ENCODE data around the gene YBX3. TPM values are rescaled to one million over a fixed set of nuclear protein-coding genes. Genes with fewer than 3 reads are reported as not detected.

YBX3 gene
- total and polyA plus RNA-seq, 5 experiments from 2014 or later: 56.6 to 88.6 (median 80.1) TPM

DNA sequence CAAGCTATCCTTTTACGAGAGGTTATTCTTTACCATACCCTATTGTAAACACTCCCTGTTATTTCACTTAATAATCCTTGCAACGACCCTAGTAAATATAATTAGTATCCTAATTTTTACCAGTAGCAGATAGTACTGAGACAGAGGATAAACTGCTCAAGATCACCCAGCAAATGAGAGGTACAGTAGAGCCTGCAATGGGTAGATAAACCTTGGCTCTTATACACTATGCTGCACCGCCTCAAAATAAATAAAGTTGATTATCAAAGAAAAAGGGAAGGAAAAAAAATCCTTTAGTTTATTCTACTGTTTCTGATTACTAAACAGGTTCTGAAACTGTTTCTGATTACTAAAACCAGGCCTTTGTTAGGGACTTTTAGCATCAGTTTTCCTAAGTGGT, 22.5 kb downstream of the YBX3 start:
- DNase-seq (no peak), ATAC-seq (no peak)
- Mint-ChIP-seq H3K36me3 (peaks cover 4 to 71% (median 32%) of the 10 kb centered on the region in 3 donors), H3K9me3 (peaks cover 0 to 2% (median 0%) of the 10 kb centered on the region in 9 donors), H3K27me3 (no peaks in the 10 kb centered on the region), H3K4me1 (peaks cover 0 to 9% (median 4%) of the 10 kb centered on the region in 4 donors), H3K27ac (peak overlapping the region in 1 of 10 donors; percentile 65), H3K4me3 (no peak overlapping the region)
- POLR2A ChIA-PET: no interaction called here

DNA sequence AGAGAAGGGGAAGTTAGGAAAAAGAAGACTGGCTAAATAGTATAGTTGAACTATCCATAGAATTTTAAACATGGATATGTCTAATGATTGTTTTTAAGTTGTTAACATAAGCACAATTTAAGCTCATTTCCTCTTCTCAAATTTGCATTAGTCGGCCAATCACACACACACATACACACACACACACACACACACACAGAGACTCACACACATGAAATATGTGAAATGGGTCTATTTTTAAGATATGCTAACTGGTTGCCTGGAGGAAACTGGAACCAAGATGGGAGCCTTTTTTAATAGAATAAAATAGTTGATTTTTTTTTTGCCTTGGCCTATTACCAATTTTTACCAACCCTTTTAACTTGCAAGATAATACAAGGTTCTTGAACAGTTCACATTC, 25.3 kb downstream of the YBX3 start:
- DNase-seq (no peak), ATAC-seq (no peak)
- H3K27ac Mint-ChIP-seq: no peak overlapping the region
- H3K4me1 Mint-ChIP-seq: peaks cover 0 to 9% (median 4%) of the 10 kb centered on the region in 4 donors
- H3K9me3 Mint-ChIP-seq: peaks cover 0 to 2% (median 0%) of the 10 kb centered on the region in 9 donors
- H3K36me3 Mint-ChIP-seq: peaks cover 4 to 47% (median 28%) of the 10 kb centered on the region in 3 donors
- no peak overlapping the region for H3K4me3 Mint-ChIP-seq
- POLR2A ChIA-PET: no interaction called here
- H3K27me3 Mint-ChIP-seq: no peaks in the 10 kb centered on the region

DNA sequence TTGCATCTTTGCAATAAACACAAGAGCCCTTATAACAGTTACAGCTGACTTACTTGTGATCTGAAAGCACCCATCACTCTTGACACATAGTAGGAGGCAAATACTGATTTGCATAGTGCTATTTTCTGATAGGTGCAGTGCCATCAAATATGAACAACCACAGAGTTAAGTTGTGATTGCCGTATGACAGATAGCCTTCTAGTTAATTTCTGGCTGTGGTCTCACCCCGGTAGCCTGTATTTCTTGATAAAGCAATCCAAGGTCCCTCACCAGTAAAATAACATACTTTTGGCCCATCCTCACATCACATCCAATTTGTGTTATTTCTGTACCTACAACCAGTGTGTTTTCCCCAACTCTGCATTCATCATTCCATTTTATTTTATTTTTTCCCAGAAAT, 26.0 kb downstream of the YBX3 start:
- Mint-ChIP-seq H3K27ac (peak overlapping the region in 1 of 10 donors; percentile 64), H3K9me3 (peaks cover 0 to 2% (median 0%) of the 10 kb centered on the region in 9 donors), H3K36me3 (peaks cover 4 to 40% (median 24%) of the 10 kb centered on the region in 3 donors), H3K4me1 (peaks cover 0 to 9% (median 4%) of the 10 kb centered on the region in 4 donors), H3K4me3 (no peak overlapping the region), H3K27me3 (no peaks in the 10 kb centered on the region)
- POLR2A ChIA-PET: no interaction called here
- no peak for ATAC-seq
- no peak for DNase-seq

DNA sequence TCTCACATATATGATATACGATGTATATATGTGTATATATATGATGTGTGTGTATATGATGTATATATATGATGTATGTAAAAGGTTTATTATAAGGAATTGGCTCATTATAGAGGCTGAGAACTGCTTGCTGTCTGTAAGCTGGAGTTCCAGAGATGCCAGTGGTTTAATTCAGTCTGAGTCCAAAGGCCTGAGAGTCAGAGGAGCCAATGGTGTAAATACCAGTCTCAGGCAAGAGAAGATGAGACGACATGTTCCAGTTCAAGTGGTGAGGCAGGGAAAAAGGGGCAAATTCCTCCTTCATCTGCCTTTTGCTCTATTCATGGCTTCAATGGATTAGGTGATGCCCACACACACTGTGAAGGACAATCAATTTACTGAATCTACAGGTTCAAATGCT, 32.2 kb downstream of the YBX3 start:
- peaks cover 0 to 15% (median 5%) of the 10 kb centered on the region in 9 donors for H3K9me3 Mint-ChIP-seq
- no peak overlapping the region for H3K4me3 Mint-ChIP-seq
- POLR2A ChIA-PET: interaction anchor here (0.6 kb wide), 1 partner anchor 67 kb away, joined by 5 read pairs; no protein-coding TSS in a partner anchor
- peaks cover 0 to 15% (median 7%) of the 10 kb centered on the region in 3 donors for H3K36me3 Mint-ChIP-seq
- peaks cover 0 to 11% (median 4%) of the 10 kb centered on the region in 5 donors for H3K27me3 Mint-ChIP-seq
- DNase-seq: no peak
- no peak for ATAC-seq
- no peak overlapping the region for H3K27ac Mint-ChIP-seq
- H3K4me1 Mint-ChIP-seq: no peaks in the 10 kb centered on the region

DNA sequence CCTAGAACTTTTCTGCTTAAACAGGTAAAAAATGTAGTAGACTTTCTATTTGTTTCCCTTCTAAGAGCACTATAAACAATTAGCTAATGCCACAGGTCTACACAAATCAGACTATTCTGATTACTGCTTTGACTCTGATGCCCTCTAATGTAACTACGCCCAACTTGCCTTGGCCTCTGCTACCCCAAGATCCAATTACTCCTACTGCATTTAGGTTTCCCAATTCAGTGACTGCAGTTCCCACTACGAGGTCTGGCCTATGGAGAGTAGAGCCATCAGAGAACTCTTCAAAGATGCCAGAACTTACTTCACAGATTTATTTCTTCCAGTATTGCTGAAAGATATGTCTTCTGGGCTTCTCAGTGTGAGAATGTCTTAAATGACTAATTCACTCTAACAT, 34.0 kb downstream of the YBX3 start:
- DNase-seq: no peak
- no peak for ATAC-seq
- Mint-ChIP-seq H3K9me3 (peaks cover 0 to 15% (median 5%) of the 10 kb centered on the region in 9 donors), H3K4me1 (no peaks in the 10 kb centered on the region), H3K4me3 (no peak overlapping the region), H3K36me3 (peaks cover 0 to 15% (median 7%) of the 10 kb centered on the region in 3 donors), H3K27me3 (peaks cover 3 to 22% (median 10%) of the 10 kb centered on the region in 5 donors), H3K27ac (no peak overlapping the region)
- POLR2A ChIA-PET: no interaction called here

DNA sequence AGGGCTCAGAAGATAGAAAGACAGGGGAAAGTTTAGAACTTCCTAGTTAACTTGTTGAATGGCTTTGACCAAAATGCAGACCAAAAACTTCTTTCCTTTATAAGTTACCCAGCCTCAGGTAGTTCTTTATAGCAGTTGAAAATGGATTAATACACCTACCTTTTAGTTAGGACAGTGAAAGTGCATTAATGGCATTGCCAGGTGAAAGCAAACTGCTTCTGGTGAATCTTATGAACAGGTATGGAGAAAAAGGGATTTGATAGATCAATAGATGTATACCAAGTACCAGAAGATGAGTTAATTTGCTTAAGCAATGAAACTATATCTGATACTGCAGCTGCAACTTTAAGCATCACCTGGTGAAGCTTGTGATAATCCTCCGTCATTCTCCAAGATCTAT, 35.1 kb downstream of the YBX3 start:
- peaks cover 0 to 15% (median 5%) of the 10 kb centered on the region in 9 donors for H3K9me3 Mint-ChIP-seq
- H3K36me3 Mint-ChIP-seq: peaks cover 0 to 15% (median 7%) of the 10 kb centered on the region in 3 donors

DNA sequence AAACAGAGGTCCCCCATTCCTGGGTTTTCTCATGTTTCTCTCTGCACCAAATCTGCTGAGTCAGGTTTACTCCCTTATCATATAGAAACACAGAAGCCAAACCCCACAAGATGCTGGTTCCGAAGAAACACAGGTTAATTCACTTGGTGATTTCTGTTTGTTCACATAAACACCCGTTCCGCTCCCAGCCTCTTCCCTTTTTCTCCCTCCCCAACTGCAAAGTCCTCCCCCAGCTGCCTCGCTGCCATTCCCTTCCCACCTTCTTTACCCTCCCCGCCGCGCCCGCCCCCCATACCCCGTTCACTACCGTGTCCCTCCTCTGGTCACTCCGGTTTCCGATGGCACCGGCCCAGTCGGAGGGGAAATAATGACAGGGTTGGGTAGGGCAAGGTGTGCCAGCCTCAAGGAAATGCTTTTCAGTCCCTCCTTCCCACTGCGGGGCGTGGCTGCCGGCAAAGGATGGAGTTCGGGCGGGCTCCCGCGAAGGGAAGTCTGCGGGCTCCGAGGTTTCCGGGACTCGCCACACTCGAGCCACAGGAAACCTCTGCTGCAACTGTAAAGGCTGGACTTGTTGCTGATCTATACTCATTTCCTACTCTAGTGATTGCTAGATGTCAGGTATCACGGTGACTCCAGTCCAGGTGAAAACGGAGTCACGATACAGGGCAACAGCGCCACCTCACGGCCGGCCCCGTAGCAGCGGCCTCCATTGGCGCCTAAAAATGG, 49.3 kb downstream of the YBX3 start, which contains the start of gene STYK1:
TSS of gene STYK1 (minus strand) at position 394 of the 726 bp plus-strand sequence. CDS start 39,434 bp downstream, outside the sequence.
- peak; percentile 64 to 84 (median 80) for DNase-seq
- Mint-ChIP-seq H3K36me3 (no peaks in the 10 kb centered on the region), H3K4me1 (peaks cover 19 to 51% (median 46%) of the 10 kb centered on the region in 4 donors), H3K9me3 (peaks cover 0 to 3% (median 0%) of the 10 kb centered on the region in 9 donors), H3K27ac (peak within 1 kb of the TSS; percentile 81 to 95 (median 90)), H3K4me3 (peak within 1 kb of the TSS; percentile 71 to 91 (median 87)), H3K27me3 (peaks cover 7 to 24% (median 8%) of the 10 kb centered on the region in 5 donors)
- peak; percentile 82 for ATAC-seq
- POLR2A ChIA-PET: interaction anchor here (0.6 to 0.9 kb wide), 3 partner anchors 110 to 466 kb away, joined by 3 to 5 read pairs (median 4); no protein-coding TSS in a partner anchor

More for the DNA sequence above, 35.1 kb downstream of the YBX3 start:
- POLR2A ChIA-PET: no interaction called here
- ATAC-seq (no peak), DNase-seq (no peak)
- Mint-ChIP-seq H3K4me3 (no peak overlapping the region), H3K4me1 (no peaks in the 10 kb centered on the region), H3K27me3 (peaks cover 3 to 22% (median 10%) of the 10 kb centered on the region in 5 donors), H3K27ac (no peak overlapping the region)

DNA sequence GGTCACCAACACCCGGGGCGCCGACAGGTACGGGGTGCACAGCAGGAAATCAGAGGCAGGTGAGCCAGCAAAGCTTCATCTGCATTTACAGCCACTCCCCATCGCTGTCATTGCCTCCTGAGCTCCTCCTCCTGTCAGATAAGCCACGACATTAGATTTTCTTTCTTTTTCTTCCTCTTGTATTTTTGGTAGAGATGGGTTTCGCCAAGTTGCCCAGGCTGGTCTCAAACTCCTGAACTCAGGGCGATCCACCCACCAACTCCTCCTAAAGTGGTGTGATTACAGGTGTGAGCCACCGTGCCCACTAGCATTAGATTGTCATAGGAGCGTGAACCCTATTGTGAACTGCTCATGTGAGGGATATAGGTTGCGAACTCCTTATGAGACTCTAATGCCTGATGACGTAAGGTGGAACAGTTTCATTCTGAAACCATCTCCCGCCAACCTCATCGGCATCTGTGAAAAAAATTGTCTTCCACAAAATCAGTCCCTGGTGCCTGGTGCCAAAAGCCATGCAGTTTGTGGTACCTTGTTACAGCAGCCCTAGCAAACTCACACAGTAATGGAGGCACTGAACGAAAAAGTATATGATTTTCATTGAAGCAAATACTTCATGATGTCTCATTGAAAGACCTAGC, 50.8 kb downstream of the YBX3 start:
- Mint-ChIP-seq H3K27me3 (peaks cover 1 to 24% (median 4%) of the 10 kb centered on the region in 5 donors), H3K9me3 (peaks cover 0 to 3% (median 0%) of the 10 kb centered on the region in 9 donors), H3K4me1 (peaks cover 24 to 63% (median 54%) of the 10 kb centered on the region in 4 donors), H3K27ac (peak overlapping the region; percentile 28 to 95 (median 88)), H3K36me3 (no peaks in the 10 kb centered on the region), H3K4me3 (peak overlapping the region; percentile 43 to 91 (median 85))
- DNase-seq (peak; percentile 8 to 68 (median 44)), ATAC-seq (peak; percentile 48 to 63)
- POLR2A ChIA-PET: interaction anchor here (0.7 to 0.8 kb wide), 2 partner anchors 12 to 436 kb away, joined by 3 to 4 read pairs; no protein-coding TSS in a partner anchor

DNA sequence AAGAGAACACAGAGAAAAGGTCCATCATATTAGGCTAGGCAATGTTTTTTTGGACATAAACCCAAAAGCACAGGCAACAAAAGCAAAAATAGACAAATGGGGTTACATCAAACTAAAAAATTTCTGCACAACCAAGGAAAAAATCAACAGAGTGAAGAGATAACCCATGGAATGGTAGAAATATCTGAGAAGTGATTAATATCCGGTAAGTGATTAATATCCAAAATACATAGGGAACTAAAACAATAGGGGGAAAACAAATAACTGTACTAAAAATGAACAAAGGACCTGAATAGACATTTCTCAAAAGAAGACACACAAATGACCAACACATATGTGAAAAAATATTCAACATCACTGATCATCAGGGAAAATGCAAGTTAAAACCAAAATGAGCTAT, 53.6 kb downstream of the YBX3 start:
- no peak for ATAC-seq
- H3K4me1 Mint-ChIP-seq: peaks cover 22 to 55% (median 51%) of the 10 kb centered on the region in 4 donors
- H3K9me3 Mint-ChIP-seq: peaks cover 0 to 3% (median 0%) of the 10 kb centered on the region in 9 donors
- POLR2A ChIA-PET: no interaction called here
- H3K4me3 Mint-ChIP-seq: peak overlapping the region in 1 of 10 donors; percentile 14
- peak overlapping the region in 4 of 10 donors; percentile 4 to 86 (median 32) for H3K27ac Mint-ChIP-seq
- H3K36me3 Mint-ChIP-seq: no peaks in the 10 kb centered on the region
- no peak for DNase-seq
- peaks cover 0 to 10% (median 0%) of the 10 kb centered on the region in 5 donors for H3K27me3 Mint-ChIP-seq

DNA sequence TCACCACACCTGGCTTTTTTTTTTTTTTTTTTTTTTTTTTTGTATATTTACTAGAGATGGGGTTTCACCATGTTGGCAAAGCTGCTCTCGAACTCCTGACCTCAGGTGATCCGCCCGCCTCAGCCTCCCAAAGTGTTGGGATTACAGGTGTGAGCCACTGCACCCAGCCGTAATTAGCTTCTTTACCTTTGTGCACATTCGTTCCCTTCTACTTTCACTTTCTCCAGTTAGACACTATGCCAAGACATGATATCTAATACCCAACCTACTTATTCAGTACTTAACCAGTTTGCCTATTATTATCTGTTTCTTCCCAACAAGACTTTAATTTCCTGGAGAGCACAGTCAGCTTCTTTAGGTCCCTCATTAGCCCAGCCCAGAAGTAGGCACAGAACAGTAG, 54.6 kb downstream of the YBX3 start:
- POLR2A ChIA-PET: interaction anchor here (0.6 kb wide), 1 partner anchor 337 kb away, joined by 3 read pairs; no protein-coding TSS in a partner anchor
- peak in 2 of 10 donors; percentile 21 to 30 for DNase-seq

DNA sequence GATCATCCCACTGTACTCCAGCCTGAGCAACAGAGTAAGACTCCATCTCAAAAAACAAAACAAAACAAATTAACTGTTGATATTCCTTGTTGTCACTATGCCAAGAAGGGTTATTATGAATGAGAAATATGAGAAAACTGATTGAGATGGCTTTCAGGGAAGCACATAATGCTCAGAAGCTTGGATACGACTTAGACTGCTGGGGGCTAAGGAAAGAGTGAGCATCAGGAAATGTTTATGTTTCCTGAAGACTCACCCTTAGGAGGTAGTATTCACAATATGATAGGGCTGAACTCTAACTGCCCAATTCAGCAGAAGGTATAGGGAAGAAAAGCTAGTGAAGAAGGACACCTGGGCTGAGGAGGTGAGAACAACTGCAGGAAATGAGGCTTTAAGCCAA, 55.5 kb downstream of the YBX3 start:
- H3K27me3 Mint-ChIP-seq: peaks cover 0 to 7% (median 0%) of the 10 kb centered on the region in 5 donors
- H3K4me3 Mint-ChIP-seq: peak overlapping the region; percentile 37 to 83 (median 70)
- no peak for DNase-seq

More for the DNA sequence above, 54.6 kb downstream of the YBX3 start:
- ATAC-seq: peak; percentile 40 to 56
- Mint-ChIP-seq H3K4me3 (peak overlapping the region; percentile 75 to 90 (median 83)), H3K27ac (peak overlapping the region; percentile 13 to 90 (median 78)), H3K4me1 (peaks cover 17 to 46% (median 41%) of the 10 kb centered on the region in 4 donors), H3K36me3 (no peaks in the 10 kb centered on the region), H3K27me3 (peaks cover 0 to 8% (median 0%) of the 10 kb centered on the region in 5 donors), H3K9me3 (peaks cover 0 to 3% (median 0%) of the 10 kb centered on the region in 9 donors)

DNA sequence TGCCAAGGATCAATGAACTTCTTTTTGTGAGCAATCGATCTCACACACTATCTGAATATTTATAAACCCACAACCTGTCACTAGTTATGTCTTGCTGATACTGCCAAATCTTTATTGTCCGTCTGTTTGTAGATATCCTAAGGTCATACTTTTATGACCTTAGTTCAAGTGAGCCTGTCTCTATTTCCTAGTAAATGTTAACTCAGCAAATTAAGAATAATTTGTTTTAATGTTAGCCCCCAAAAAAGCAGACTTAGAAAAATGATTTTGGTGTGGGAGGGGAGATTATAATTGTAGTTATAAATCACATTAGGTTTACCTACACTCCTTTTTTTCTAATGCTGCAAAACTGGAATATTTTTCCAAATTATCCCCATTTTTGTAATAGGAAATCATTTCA, 58.6 kb downstream of the YBX3 start:
- H3K27me3 Mint-ChIP-seq: peaks cover 0 to 7% (median 0%) of the 10 kb centered on the region in 5 donors
- H3K4me3 Mint-ChIP-seq: no peak overlapping the region
- no peaks in the 10 kb centered on the region for H3K36me3 Mint-ChIP-seq
- no peak for ATAC-seq
- H3K27ac Mint-ChIP-seq: no peak overlapping the region
- peaks cover 9 to 20% (median 14%) of the 10 kb centered on the region in 4 donors for H3K4me1 Mint-ChIP-seq
- H3K9me3 Mint-ChIP-seq: no peaks in the 10 kb centered on the region
- DNase-seq: no peak
- POLR2A ChIA-PET: no interaction called here

More for the DNA sequence above, 55.5 kb downstream of the YBX3 start:
- H3K27ac Mint-ChIP-seq: peak overlapping the region in 5 of 10 donors; percentile 13 to 80 (median 60)
- H3K36me3 Mint-ChIP-seq: no peaks in the 10 kb centered on the region
- peaks cover 12 to 36% (median 32%) of the 10 kb centered on the region in 4 donors for H3K4me1 Mint-ChIP-seq
- no peak for ATAC-seq
- peaks cover 0 to 3% (median 0%) of the 10 kb centered on the region in 9 donors for H3K9me3 Mint-ChIP-seq
- POLR2A ChIA-PET: interaction anchor here (0.7 to 0.8 kb wide), 2 partner anchors 53 to 55 kb away, joined by 3 read pairs; no protein-coding TSS in a partner anchor
